Measurements from ENCODE around the gene OR51B5. TPM values are rescaled to one million over a fixed set of nuclear protein-coding genes. Genes with fewer than 3 reads are reported as not detected.
"Not testable (repeated sequence)": the region's sequence is repeated elsewhere in the genome, so short reads cannot be mapped to it uniquely, and the experiment has no call there.

Gene OR51B5
- total and polyA plus RNA-seq, 12 donors, result 0.25 to 0.46 TPM; not detected in 10

DNA sequence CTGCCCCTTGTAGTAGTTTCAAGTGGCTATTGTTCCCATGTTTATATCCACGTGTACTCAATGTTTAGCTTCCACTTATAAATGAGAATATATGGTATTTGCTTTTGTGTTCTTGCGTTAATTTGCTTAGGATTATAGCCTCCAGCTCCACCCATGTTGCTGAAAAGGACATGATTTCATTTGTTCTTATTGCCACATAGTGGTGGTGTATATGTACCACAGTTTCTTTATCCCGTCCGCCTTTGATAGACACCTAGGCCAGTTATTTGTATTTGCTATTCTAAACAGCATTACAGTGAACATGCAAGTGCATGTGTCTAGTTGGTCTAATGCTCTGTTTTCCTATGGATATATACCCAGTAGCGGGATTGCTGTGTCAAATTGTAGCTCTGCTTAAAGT, 26.0 kb downstream of the OR51B5 start:
- TF ChIP-seq, protein P1, sequence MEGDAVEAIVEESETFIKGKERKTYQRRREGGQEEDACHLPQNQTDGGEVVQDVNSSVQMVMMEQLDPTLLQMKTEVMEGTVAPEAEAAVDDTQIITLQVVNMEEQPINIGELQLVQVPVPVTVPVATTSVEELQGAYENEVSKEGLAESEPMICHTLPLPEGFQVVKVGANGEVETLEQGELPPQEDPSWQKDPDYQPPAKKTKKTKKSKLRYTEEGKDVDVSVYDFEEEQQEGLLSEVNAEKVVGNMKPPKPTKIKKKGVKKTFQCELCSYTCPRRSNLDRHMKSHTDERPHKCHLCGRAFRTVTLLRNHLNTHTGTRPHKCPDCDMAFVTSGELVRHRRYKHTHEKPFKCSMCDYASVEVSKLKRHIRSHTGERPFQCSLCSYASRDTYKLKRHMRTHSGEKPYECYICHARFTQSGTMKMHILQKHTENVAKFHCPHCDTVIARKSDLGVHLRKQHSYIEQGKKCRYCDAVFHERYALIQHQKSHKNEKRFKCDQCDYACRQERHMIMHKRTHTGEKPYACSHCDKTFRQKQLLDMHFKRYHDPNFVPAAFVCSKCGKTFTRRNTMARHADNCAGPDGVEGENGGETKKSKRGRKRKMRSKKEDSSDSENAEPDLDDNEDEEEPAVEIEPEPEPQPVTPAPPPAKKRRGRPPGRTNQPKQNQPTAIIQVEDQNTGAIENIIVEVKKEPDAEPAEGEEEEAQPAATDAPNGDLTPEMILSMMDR (IDR thresholded peaks at IDR 0.05), result no peak
- Histone ChIP-seq H3K4me3 (no peak overlapping the region), H3K9me3 (peaks cover 0 to 4% (median 0%) of the 10 kb centered on the region in 11 donors), H3K27ac (no peak overlapping the region), H3K36me3 (no peaks in the 10 kb centered on the region), H3K27me3 (no peaks in the 10 kb centered on the region), H3K4me1 (no peaks in the 10 kb centered on the region)
- DNase-seq, result no peak
- ATAC-seq, result no peak
- 66 to 72% methylated on average over 5 of the region's 5 CpGs for WGBS, 2 donors
- intact Hi-C loops (cut with DNase I), result no loop called here

DNA sequence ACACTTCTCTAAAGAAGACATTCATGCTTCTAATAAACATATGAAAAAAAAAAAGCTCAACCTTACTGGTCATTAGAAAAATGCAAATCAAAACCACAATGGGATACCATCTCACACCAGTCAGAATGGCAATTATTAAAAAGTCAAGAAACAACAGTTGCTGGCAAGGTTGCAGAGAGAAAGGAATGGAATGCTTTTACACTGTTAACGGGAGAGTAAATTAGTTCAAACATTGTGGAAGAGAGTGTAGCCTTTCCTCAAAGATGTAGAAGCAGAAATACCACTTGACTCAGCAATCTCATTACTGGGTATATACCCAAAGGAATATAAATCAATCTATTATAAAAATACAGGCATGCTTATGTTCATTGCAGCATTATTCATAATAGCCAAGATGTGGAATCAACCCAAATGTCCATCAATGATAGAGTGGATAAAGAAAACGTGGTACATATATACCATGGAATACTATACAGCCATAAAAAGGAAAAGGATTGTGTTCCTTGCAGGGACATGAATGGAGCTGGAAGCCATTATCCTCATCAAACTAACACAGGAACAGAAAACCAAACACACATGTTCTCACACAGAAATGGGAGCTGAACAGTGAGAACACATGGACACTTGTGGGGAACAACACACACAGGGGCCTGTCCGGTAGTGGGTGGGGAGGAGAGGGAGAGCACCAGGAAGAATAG, 29.8 kb downstream of the OR51B5 start:
- ATAC-seq; DNase-seq; H3K9me3 ChIP-seq; H3K4me1 ChIP-seq; H3K36me3 ChIP-seq; H3K4me3 ChIP-seq; intact Hi-C loops (cut with DNase I); H3K27me3 ChIP-seq; H3K27ac ChIP-seq: not testable (repeated sequence)
- WGBS, 2 donors, result 77 to 80% methylated on average over 3 of the region's 3 CpGs

DNA sequence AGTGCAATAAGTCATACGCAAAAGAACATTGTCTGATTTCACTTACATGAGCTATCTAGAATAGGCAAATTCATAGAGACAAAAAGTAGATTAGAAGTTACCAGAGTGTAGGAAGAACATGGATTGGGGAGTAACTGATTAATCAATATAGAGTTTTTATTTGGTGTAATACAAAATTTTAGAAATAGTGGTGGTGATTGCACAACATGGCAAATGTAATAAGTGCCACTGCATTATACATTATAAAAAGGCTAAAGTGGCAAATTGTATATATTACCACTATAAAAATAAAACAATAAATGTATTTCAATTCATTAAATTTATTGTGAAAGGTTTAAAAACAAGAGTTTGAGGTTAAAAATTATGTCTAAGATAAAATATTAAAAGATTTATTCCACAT, 32.9 kb downstream of the OR51B5 start:
- H3K36me3 ChIP-seq, result no peaks in the 10 kb centered on the region
- TF ChIP-seq, protein P1 (IDR thresholded peaks at IDR 0.05), result no peak
- no peak overlapping the region for H3K27ac ChIP-seq
- intact Hi-C loops (cut with DNase I), result no loop called here
- ATAC-seq (no peak), DNase-seq (no peak)
- no peaks in the 10 kb centered on the region for H3K27me3 ChIP-seq
- no peaks in the 10 kb centered on the region for H3K4me1 ChIP-seq
- peaks cover 0 to 4% (median 0%) of the 10 kb centered on the region in 11 donors for H3K9me3 ChIP-seq
- WGBS, 2 donors, result 97 to 99% methylated on average over 1 of the region's 1 CpG
- no peak overlapping the region for H3K4me3 ChIP-seq

DNA sequence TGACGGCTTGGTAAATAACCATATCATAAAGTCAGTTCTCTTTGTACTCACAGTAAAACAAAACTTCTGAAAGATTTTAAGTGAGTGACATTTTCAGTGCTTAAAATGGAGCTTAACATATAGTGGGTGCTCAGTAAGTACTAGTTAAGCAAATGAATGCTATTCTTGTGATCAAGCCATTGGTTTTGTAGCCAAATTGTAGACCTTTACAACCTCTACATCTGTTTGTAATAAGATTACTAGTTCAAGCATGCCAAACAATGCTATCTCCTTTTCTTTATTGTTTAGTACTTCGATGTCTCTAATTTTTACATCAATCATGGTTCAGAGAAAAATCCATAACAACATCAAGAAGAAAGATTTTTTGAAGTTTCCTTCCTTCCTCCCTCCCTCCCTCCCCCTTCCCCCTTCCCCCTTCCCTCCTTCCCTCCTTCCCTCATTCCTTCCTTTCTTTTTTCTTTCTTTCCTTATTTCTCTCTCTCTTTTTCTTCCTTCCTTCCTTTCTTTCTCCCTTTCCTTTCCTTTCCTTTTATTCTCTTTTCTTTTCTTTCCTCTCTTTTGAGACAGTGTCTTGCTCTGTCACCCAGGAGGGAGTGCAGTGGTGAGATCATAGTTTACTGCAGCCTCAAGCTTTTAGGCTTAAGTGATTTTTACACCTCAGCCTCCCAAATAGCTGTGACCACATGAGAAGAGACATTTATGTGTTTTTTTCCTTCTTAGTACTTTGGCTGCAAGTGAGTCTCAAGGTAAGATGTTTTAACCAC, 35.9 kb downstream of the OR51B5 start:
- DNase-seq, result no peak
- WGBS, 2 donors, result 76 to 79% methylated on average over 2 of the region's 2 CpGs
- Histone ChIP-seq H3K27ac (no peak overlapping the region), H3K36me3 (no peaks in the 10 kb centered on the region), H3K4me3 (no peak overlapping the region), H3K27me3 (no peaks in the 10 kb centered on the region), H3K9me3 (no peaks in the 10 kb centered on the region), H3K4me1 (no peaks in the 10 kb centered on the region)
- no peak for ATAC-seq
- TF ChIP-seq, protein P1 (IDR thresholded peaks at IDR 0.05), result no peak
- intact Hi-C loops (cut with DNase I), result no loop called here

DNA sequence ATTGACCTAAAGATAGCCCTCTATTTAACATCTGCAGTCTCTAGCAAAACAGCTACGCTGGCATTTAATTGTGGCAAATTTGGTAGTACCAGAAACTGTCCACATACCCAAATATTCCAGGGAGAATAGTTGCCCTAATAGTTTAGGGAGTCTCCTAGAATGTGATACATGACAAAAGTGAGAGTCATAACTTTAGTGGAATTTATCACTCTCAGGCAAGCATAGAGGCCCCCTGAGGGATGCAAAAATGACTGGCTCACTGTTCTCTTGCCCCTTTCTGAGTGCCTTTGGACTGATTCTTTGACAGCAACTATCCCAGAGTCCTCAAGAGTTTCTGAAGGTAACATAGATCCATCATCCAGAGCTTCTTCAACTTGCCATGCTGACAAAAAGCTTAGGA, 39.3 kb downstream of the OR51B5 start:
- Histone ChIP-seq H3K4me3 (no peak overlapping the region), H3K9me3 (no peaks in the 10 kb centered on the region), H3K4me1 (no peaks in the 10 kb centered on the region), H3K27me3 (no peaks in the 10 kb centered on the region), H3K27ac (no peak overlapping the region), H3K36me3 (no peaks in the 10 kb centered on the region)
- intact Hi-C loops (cut with DNase I), result no loop called here
- DNase-seq, result no peak
- 65 to 93% methylated on average over 1 of the region's 1 CpG for WGBS, 2 donors
- TF ChIP-seq, protein P1 (IDR thresholded peaks at IDR 0.05), result no peak
- no peak for ATAC-seq
